ENCODE results near the gene CIAO3.

- TF ChIP-seq ZNF384 (IDR thresholded peaks at IDR 0.05): no peak
- TF ChIP-seq CTBP1 (IDR thresholded peaks at IDR 0.05; ENCODE audit: borderline replicate concordance): no peak
- no peak for TF ChIP-seq SP1 (IDR thresholded peaks at IDR 0.05)
- no peak for TF ChIP-seq ELF4 (IDR thresholded peaks at IDR 0.05)
- no peak for TF ChIP-seq FOXM1 (IDR thresholded peaks at IDR 0.05; ENCODE audit: borderline replicate concordance)
- no peak for TF ChIP-seq BHLHE40 (IDR thresholded peaks at IDR 0.05; ENCODE audit: borderline replicate concordance)
Measured at GRCh38 chr16:745739-746138, 4.9 kb upstream of the CIAO3 start.
